ENCODE data around the gene SORCS2.

The SORCS2 gene

DNA sequence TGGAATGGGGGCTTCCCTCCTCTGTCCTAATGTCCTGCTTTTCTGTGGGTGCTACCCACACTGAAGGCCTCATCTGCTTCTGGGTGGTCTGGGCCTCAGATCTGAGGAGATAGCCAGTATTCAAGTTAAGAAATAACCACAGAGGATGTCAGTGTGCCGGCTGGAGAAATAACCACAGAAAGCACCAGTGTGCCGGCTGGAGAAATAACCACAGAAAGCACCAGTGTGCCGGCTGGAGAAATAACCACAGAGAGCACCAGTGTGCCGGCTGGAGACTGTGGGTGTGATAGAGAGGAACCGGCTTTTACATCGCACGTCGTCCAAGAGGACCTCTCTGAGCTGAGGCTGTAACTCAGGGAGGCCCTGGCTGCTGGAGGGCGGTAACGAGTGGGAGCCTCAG is 308.1 kb downstream of the SORCS2 start:
- H3K27me3 Mint-ChIP-seq, result peaks cover 43 to 65% of the 10 kb centered on the region in 2 donors
- H3K4me1 Mint-ChIP-seq (ENCODE audit: low read depth in 2 of 2), result peaks cover 3 to 6% of the 10 kb centered on the region in 2 donors
- H3K4me3 Mint-ChIP-seq, result no peak overlapping the region
- H3K36me3 Mint-ChIP-seq (ENCODE audit: insufficient read depth), result no peaks in the 10 kb centered on the region
- H3K9me3 Mint-ChIP-seq, result no peaks in the 10 kb centered on the region
- DNase-seq, result no peak
- H3K27ac Mint-ChIP-seq, result no peak overlapping the region
- ATAC-seq (replicated peaks), result no peak

DNA sequence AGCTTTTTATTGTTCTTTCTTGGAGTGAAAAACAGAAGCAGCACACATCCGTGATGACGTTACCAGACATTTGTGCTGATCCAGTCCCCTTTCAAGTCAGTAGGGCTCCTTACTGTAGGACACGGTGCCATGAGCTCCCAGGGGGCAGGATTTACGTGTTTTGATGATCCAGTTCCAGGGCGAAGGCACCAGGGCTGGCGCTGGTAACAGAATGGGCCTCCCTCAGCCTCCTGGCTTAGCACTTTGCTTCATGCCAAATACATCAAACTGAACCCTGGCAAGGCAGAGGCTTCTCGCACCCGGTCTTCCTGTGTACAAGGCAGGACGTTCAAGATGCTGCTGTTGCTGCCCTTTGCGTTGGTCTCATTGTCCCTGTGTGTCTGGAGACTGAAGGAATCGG is 309.0 kb downstream of the SORCS2 start:
- Mint-ChIP-seq H3K27me3 (peaks cover 43 to 65% of the 10 kb centered on the region in 2 donors), H3K4me3 (no peak overlapping the region), H3K36me3 (ENCODE audit: insufficient read depth) (no peaks in the 10 kb centered on the region), H3K9me3 (no peaks in the 10 kb centered on the region), H3K27ac (no peak overlapping the region), H3K4me1 (ENCODE audit: low read depth in 2 of 2) (peaks cover 3 to 6% of the 10 kb centered on the region in 2 donors)
- DNase-seq (no peak), ATAC-seq (replicated peaks) (no peak)

DNA sequence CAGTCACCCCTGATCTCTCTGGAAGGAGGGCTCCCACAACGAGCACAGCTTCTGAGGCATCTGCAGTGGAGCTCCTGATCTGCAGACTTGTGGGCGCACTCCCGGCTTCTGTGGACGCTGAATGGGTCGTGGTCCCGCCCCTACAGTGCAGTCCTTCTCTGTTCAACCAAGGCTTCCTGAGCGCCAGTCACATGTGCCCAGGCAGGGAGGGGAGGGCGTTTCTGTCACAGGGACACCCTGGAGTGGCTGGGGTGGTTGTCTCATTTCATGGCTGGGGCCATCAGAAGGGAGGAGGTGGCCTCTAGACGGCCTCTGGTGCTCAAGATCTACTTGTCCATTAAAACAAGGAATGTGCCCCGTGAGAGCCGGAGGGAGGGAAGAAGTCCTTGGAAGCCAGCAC is 309.5 kb downstream of the SORCS2 start:
- no peaks in the 10 kb centered on the region for H3K36me3 Mint-ChIP-seq (ENCODE audit: insufficient read depth)
- no peak for DNase-seq

DNA sequence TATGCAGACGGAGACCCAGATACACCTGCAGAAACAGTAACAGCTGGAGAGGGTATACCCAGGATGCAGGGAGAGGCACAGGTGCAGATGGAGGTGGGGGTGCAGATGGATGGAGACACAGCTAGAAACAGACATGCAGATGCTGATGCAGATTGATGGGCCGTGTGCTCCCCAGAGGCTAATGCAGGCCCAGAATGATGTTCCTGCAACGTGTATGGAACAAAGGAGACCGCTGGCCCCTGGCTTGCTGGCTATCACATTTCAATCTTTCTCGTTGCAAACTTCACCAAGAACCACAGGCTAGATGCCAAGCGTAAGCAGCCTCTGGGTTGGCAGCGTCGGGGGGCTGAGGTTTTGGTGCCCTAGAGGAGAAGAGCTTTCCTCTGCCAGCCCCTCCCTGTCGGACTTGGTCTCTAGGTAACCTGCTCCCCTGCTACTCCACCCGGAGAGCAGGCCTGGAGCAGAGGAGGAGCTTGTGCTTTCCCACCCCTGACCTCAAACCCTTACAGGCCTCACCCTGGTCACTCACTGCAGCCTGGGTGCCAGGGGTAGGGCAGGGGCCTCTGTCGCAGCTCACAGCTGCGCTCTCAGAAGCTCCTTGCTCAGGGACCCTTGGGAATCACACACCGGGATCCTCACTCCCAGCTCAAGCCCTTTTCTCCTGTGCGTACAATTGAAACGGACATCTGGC is 311.4 kb downstream of the SORCS2 start:
- no peak overlapping the region for H3K27ac Mint-ChIP-seq
- H3K27me3 Mint-ChIP-seq, result peaks cover 49 to 58% of the 10 kb centered on the region in 2 donors
- no peaks in the 10 kb centered on the region for H3K9me3 Mint-ChIP-seq
- H3K4me1 Mint-ChIP-seq (ENCODE audit: low read depth in 2 of 2), result peaks cover 6 to 7% of the 10 kb centered on the region in 2 donors
- H3K36me3 Mint-ChIP-seq (ENCODE audit: insufficient read depth), result no peaks in the 10 kb centered on the region
- no peak overlapping the region for H3K4me3 Mint-ChIP-seq
- ATAC-seq (replicated peaks) (no peak), DNase-seq (no peak)

More for the DNA sequence above, 309.5 kb downstream of the SORCS2 start:
- Mint-ChIP-seq H3K4me1 (ENCODE audit: low read depth in 2 of 2) (peaks cover 3 to 4% of the 10 kb centered on the region in 2 donors), H3K27ac (no peak overlapping the region), H3K9me3 (no peaks in the 10 kb centered on the region), H3K4me3 (no peak overlapping the region), H3K27me3 (peaks cover 43 to 60% of the 10 kb centered on the region in 2 donors)
- ATAC-seq (replicated peaks), result no peak

DNA sequence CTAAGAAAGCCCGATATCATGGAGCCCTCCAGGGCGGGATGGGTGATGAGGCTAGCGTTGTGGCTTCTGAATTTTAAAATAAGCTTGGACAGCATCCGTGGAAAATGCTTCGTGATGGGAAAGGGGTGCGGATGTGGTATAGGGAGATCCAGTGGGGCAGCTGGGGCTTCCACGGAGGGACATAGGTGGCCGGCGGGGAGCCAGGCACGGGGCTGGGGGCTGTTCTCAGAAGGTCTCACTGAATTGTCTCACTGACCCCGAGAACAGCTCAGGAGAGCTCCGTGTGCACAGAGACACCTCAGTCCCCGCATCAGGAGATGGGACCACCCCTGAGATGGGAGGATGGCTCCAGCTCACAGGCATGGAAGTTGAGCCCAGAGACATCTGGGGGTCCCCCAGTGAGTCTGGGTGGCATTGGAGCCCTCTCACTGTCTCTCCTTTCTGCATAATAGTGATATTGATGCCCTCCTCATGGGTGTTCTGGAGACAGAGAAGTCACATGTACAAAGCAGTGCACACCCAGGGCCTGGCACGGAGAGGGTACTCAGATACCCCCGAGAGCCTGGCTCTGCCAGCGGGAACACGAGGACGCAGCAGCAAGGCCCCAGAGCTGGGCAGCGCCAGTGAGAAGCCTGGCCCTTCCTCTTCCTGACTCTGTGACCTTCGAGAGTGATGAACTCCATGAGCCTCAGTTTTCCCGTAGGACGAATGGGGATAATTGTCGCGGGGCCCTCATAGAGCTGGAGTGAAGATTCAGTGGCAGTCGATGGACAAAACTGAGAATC is 313.0 kb downstream of the SORCS2 start:
- H3K36me3 Mint-ChIP-seq (ENCODE audit: insufficient read depth), result no peaks in the 10 kb centered on the region
- H3K9me3 Mint-ChIP-seq, result no peaks in the 10 kb centered on the region
- no peak overlapping the region for H3K4me3 Mint-ChIP-seq
- no peak for ATAC-seq (replicated peaks)
- no peak overlapping the region for H3K27ac Mint-ChIP-seq
- peaks cover 4 to 5% of the 10 kb centered on the region in 2 donors for H3K4me1 Mint-ChIP-seq (ENCODE audit: low read depth in 2 of 2)
- DNase-seq, result no peak
- H3K27me3 Mint-ChIP-seq, result peaks cover 40 to 58% of the 10 kb centered on the region in 2 donors

DNA sequence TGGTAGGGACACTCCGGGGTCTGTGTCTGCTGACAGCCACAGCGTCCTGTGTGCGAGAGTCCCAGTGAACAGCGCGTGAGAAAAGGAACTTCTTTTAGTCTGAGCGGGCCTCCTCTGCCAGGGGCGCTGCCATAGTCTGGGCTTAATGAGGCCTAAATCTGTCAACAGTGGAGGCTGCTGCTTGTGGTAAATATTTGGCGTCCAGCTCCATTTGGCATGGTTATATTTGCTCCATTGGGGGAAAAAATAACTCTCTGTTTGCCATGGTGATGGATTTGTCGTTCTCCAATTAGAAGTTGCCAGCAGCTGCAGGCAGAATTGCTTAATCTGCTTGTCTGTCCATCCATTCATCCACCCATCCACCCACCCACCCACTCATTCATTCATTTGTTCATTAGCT is 313.8 kb downstream of the SORCS2 start:
- Mint-ChIP-seq H3K4me3 (no peak overlapping the region), H3K27me3 (peaks cover 46 to 64% of the 10 kb centered on the region in 2 donors), H3K9me3 (no peaks in the 10 kb centered on the region), H3K36me3 (ENCODE audit: insufficient read depth) (no peaks in the 10 kb centered on the region), H3K27ac (no peak overlapping the region), H3K4me1 (ENCODE audit: low read depth in 2 of 2) (peaks cover 4 to 7% of the 10 kb centered on the region in 2 donors)
- no peak for ATAC-seq (replicated peaks)
- DNase-seq, result no peak

DNA sequence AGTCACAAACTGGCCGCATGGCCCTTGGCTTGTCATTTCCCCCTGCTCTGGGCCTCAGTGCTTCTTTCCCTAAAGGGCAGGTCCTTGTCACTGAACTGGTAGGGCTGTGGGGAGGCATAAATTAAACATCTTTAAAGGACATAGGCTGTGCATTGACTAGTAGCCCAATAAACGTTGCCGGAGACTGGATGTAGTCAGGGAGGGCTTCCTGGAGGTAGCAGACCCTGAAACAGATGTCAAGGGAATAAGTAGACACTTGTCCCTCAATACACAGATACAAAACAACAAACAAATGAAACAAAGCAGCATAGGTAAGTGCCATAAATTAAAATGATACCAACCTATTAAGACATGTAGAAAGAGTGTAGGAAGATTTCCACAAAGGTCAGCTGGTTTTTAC is 314.2 kb downstream of the SORCS2 start:
- DNase-seq, result no peak
- peaks cover 4 to 7% of the 10 kb centered on the region in 2 donors for H3K4me1 Mint-ChIP-seq (ENCODE audit: low read depth in 2 of 2)
- H3K4me3 Mint-ChIP-seq, result no peak overlapping the region
- no peaks in the 10 kb centered on the region for H3K9me3 Mint-ChIP-seq
- ATAC-seq (replicated peaks), result no peak
- H3K27me3 Mint-ChIP-seq, result peaks cover 49 to 67% of the 10 kb centered on the region in 2 donors
- no peak overlapping the region for H3K27ac Mint-ChIP-seq
- no peaks in the 10 kb centered on the region for H3K36me3 Mint-ChIP-seq (ENCODE audit: insufficient read depth)

DNA sequence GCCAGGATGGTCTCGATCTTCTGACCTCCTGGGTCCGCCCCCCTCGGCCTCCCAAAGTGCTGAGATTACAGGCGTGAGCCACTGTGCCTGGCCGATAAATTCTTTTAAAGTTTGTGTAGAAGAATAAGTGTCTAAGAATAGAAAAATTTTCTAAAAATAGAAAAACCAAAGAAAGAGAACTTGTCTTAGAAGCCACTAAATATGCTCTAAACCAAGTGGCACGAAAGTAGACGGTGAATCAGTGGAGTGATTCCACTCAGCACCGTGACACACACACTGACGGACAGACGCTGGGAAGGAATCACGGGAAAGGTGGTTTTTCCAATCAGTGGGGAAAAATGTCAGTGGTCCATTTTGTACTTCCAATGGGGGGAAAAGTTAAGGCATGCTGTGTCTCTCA is 315.0 kb downstream of the SORCS2 start:
- Mint-ChIP-seq H3K4me1 (ENCODE audit: low read depth in 2 of 2) (peaks cover 4 to 7% of the 10 kb centered on the region in 2 donors), H3K9me3 (no peaks in the 10 kb centered on the region), H3K27ac (peak overlapping the region in 1 of 2 donors; percentile 82), H3K4me3 (no peak overlapping the region), H3K36me3 (ENCODE audit: insufficient read depth) (no peaks in the 10 kb centered on the region), H3K27me3 (peaks cover 41 to 67% of the 10 kb centered on the region in 2 donors)
- no peak for DNase-seq
- no peak for ATAC-seq (replicated peaks)

DNA sequence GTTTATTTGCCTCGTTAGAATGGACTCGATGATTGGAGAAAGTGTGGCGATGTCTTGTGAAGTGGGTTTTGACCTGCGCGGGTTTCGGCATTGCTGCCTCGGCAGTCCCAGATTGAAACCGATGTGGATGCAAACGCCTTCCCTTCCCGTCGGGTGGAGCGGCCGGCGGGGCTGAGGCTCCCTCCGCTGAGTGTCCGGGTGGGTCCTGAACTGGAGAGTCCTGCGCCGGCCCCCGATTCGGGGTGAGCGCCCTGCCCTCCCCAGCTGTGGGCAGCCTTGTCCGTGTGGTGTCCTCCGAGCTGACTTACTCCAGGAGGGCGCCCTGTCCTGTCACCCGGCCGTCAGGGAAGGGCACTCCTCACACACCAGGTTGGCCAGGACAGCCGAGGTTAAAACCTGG is 317.7 kb downstream of the SORCS2 start:
- H3K4me1 Mint-ChIP-seq (ENCODE audit: low read depth in 2 of 2), result peaks cover 4 to 10% of the 10 kb centered on the region in 2 donors
- no peak overlapping the region for H3K4me3 Mint-ChIP-seq
- no peak overlapping the region for H3K27ac Mint-ChIP-seq
- DNase-seq (no peak), ATAC-seq (replicated peaks) (no peak)
- no peaks in the 10 kb centered on the region for H3K9me3 Mint-ChIP-seq
- no peaks in the 10 kb centered on the region for H3K36me3 Mint-ChIP-seq (ENCODE audit: insufficient read depth)
- peaks cover 34 to 77% of the 10 kb centered on the region in 2 donors for H3K27me3 Mint-ChIP-seq

DNA sequence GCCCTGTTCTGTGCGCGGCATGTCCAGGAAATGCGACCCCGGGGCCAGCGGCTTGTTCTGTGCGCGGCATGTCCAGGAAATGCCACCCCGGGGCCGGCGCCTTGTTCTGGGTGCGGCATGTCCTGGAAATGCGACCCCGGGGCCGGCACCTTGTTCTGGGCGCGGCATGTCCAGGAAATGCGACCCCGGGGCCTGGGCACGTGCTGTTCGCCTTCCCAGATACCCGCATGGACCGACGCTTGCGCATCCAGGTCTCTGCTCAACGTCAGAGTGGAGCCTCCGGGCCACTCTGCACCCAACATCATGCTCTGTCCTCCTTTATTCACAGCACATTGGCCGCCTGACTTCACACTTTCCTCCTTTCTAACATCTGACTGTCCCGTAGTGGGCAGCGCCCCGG is 318.2 kb downstream of the SORCS2 start:
- Mint-ChIP-seq H3K9me3 (no peaks in the 10 kb centered on the region), H3K4me3 (no peak overlapping the region), H3K36me3 (ENCODE audit: insufficient read depth) (no peaks in the 10 kb centered on the region), H3K4me1 (ENCODE audit: low read depth in 2 of 2) (peaks cover 4 to 10% of the 10 kb centered on the region in 2 donors), H3K27me3 (peaks cover 34 to 75% of the 10 kb centered on the region in 2 donors), H3K27ac (no peak overlapping the region)
- DNase-seq (no peak), ATAC-seq (replicated peaks) (no peak)

DNA sequence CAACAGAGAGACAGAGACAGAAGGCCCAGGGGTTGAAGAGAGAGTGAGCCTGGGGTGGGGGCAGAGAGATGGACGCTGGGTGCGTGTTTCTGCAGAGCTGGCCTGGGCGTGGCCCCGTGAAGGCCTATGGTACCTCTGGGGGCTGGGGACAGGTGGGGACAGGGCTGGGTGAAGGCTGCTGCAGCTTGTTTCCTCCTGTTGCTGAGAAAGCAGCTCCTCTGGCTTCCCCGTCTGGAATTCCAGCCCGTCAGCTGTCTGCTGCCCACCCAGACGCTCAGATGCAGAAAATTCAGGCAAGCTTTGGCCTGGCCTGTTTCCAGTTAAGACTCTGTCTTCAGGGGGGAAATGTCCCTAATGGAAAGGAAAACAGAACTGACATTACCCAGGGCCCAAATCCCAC is 319.2 kb downstream of the SORCS2 start:
- Mint-ChIP-seq H3K36me3 (ENCODE audit: insufficient read depth) (no peaks in the 10 kb centered on the region), H3K9me3 (no peaks in the 10 kb centered on the region), H3K4me3 (no peak overlapping the region), H3K27ac (no peak overlapping the region), H3K4me1 (ENCODE audit: low read depth in 2 of 2) (peaks cover 4 to 10% of the 10 kb centered on the region in 2 donors), H3K27me3 (peaks cover 34 to 75% of the 10 kb centered on the region in 2 donors)
- DNase-seq, result no peak
- no peak for ATAC-seq (replicated peaks)

DNA sequence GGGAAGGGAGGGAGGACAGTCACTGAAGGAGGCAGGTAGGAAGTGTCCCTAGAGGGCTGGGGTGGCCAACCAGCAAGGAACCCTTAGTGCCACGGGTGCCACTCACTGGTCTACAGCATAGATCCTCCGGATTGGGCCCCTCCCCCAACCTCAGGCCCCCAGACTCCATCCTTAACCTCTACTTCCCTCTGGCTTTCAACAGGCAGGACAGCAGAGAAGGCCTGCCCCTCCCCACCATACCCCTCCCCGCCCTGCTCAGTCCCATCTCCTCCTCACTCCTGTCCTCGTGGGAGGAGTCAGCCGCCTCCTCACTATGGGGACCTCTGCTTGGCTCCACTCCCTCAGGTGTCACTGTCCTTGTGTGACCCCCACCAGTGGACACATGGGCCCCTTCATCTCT is 320.1 kb downstream of the SORCS2 start:
- Mint-ChIP-seq H3K36me3 (ENCODE audit: insufficient read depth) (no peaks in the 10 kb centered on the region), H3K27me3 (peaks cover 33 to 78% of the 10 kb centered on the region in 2 donors), H3K9me3 (no peaks in the 10 kb centered on the region), H3K27ac (no peak overlapping the region), H3K4me1 (ENCODE audit: low read depth in 2 of 2) (peaks cover 4 to 10% of the 10 kb centered on the region in 2 donors), H3K4me3 (no peak overlapping the region)
- DNase-seq (no peak), ATAC-seq (replicated peaks) (no peak)

DNA sequence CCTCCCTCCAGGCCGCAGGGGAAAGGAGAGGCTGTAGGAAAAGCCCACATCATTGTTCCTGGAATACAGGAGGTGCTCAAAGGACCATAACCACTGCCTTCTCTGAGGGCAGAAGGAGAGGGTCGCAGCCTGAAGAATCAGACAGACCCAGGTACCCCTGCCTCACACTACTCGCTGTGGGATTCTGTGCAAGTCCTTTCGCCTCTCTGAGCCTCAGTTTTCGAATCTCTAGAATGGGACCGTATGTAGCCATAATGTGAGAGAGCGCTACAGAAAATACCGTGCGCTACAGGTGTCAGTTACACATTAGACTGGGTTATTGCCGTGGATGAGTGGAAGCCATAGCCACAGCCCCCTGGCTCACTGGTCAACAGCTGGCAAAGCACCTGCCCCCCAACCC is 320.6 kb downstream of the SORCS2 start:
- ATAC-seq (replicated peaks) (no peak), DNase-seq (no peak)
- Mint-ChIP-seq H3K9me3 (no peaks in the 10 kb centered on the region), H3K4me1 (ENCODE audit: low read depth in 2 of 2) (peaks cover 1 to 6% of the 10 kb centered on the region in 2 donors), H3K36me3 (ENCODE audit: insufficient read depth) (no peaks in the 10 kb centered on the region), H3K27ac (peak overlapping the region in 1 of 2 donors; percentile 41), H3K4me3 (no peak overlapping the region), H3K27me3 (peaks cover 28 to 78% of the 10 kb centered on the region in 2 donors)

DNA sequence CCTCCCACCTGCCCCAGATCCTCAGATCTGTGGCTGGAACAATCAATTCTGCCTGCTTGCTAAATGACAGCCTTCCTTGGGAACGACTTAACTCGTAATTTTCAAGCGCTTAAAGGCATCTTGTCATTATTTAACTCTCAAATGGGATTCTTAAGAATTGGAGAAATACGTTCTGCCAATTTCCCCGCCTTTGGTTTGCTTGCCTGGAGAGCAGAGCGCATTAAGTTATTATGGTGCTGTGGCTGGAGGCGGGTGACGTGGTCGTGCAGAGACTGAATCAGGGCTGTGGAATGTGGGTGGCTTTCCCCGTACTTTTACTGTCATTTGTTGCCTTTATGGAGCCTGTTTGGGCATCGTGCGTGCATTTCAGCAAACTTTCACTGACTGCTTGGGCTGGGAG is 321.3 kb downstream of the SORCS2 start:
- H3K27ac Mint-ChIP-seq, result peak overlapping the region in 1 of 2 donors; percentile 74

More for the DNA sequence above, 321.3 kb downstream of the SORCS2 start:
- DNase-seq (no peak), ATAC-seq (replicated peaks) (no peak)
- Mint-ChIP-seq H3K9me3 (no peaks in the 10 kb centered on the region), H3K36me3 (ENCODE audit: insufficient read depth) (no peaks in the 10 kb centered on the region), H3K4me3 (no peak overlapping the region), H3K27me3 (peaks cover 24 to 77% of the 10 kb centered on the region in 2 donors), H3K4me1 (ENCODE audit: low read depth in 2 of 2) (peaks cover 0 to 6% of the 10 kb centered on the region in 2 donors)
